ENCODE measurements around the gene PRKD1. TPM values are rescaled to one million over a fixed set of nuclear protein-coding genes. Genes with fewer than 3 reads are reported as not detected.
"Not testable (repeated sequence)": the region's sequence is repeated elsewhere in the genome, so short reads cannot be mapped to it uniquely, and the experiment has no call there.

The PRKD1 gene
- total RNA-seq, 8 experiments from 2014 or later: 0.25 to 15.2 (median 3.1) TPM

DNA sequence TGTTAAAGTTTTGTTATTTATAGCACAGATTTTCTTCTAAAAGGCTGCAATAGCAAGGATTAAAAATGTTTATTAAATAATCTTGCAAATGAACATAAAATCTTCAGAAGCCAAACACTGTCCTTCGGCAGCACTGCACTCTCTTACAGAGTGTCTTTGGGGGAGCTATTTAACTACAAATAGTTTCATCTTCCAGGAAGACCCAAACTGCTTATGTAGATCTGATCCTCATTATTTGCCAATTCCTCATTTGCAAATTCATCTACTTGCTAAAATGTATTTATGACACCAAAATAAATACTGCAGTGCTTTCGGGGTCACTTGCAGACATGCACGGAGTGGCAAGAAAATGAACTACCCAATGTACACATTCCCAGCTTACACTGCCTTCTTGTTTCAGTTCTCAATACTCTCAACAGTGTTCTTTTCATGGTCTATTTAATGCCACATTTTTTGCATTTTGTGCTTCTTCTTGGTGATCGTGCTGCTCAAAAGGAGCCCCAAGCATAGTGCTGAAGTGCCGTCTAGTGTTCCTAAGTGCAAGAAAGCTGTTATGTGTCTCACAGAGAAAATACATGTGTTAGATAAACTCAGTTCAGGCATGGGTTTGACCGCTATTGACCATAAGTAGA lies 128.1 kb downstream of the PRKD1 start:
- ATAC-seq (replicated peaks in 6 of 8): peak in 4 of 8 experiments; percentile 19 to 75 (median 56)
- in situ Hi-C loops (cut with MboI; ENCODE audit: low pct_unique_long_range_greater_than_20kb in 2 of 9, low sequenced_read_pairs in 9 of 9, unreplicated experiment in 9 of 9): loop anchor here in 1 of 9 experiments (25.0 kb wide), 1 partner anchor 237 kb away; no protein-coding TSS in a partner anchor
- 33 to 100% (median 79%) methylated on average over 1 to 6 of the region's 6 CpGs for WGBS, 10 experiments
- Histone ChIP-seq H3K4me1 (replicated peaks in 1 of 2) (peaks cover 0 to 11% of the 10 kb centered on the region in 2 donors), H3K4me3 (no peak overlapping the region), H3K27ac (no peak overlapping the region)

DNA sequence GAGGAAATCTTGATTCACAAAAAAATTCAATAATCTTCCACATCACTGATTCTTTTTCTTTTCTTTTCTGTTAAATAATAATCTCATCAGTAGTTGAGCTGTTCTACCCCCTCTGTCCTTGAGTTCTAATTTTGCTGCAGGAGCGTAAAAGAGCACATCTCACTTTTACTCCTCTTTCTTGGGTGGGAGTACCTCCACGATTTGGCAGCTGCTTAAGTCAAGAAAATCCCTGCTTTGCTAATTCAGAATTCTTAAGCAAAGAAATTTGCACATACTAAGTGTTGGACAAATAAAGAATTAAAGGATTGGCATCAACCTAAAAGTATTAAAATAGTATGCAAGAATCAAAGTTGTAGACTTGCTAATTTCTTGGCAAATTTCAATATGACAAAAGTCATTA lies 128.8 kb downstream of the PRKD1 start:
- 10 to 100% (median 77%) methylated on average over 1 to 2 of the region's 2 CpGs for WGBS, 10 experiments
- no peak overlapping the region for H3K4me3 ChIP-seq
- ATAC-seq (replicated peaks in 6 of 8): peak in 1 of 8 experiments; percentile 42
- in situ Hi-C loops (cut with MboI; ENCODE audit: low pct_unique_long_range_greater_than_20kb in 2 of 9, low sequenced_read_pairs in 9 of 9, unreplicated experiment in 9 of 9): loop anchor here in 1 of 9 experiments (25.0 kb wide), 1 partner anchor 237 kb away; no protein-coding TSS in a partner anchor
- no peak overlapping the region for H3K27ac ChIP-seq
- H3K4me1 ChIP-seq (replicated peaks in 1 of 2): peaks cover 0 to 9% of the 10 kb centered on the region in 2 donors

DNA sequence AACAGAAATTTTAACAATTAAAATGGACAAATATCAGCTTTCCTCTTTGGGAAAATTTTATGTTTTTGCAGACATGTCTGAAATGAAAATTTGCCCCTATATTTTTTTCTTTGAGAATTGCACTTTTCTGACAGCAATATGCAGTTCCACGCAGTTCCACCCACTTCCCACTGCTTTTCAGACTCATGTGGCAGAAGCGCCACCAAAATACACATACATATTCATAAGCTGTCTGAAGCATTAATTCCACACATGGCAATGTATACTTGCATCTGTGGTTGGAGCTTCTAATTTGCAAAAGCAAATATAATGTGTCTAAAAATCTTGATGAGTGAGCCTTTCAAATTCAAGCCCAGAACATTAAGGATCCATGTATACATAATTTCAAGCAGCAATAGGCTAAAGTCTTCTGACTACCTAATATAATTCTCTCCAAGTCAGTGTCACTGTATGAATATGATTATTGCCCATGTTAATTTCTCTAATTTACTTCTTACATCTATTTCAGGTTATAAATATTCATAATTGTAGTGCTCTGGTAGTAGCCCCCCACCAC lies 129.5 kb downstream of the PRKD1 start:
- in situ Hi-C loops (cut with MboI; ENCODE audit: low pct_unique_long_range_greater_than_20kb in 2 of 9, low sequenced_read_pairs in 9 of 9, unreplicated experiment in 9 of 9): loop anchor here in 1 of 9 experiments (25.0 kb wide), 1 partner anchor 236 kb away; no protein-coding TSS in a partner anchor

DNA sequence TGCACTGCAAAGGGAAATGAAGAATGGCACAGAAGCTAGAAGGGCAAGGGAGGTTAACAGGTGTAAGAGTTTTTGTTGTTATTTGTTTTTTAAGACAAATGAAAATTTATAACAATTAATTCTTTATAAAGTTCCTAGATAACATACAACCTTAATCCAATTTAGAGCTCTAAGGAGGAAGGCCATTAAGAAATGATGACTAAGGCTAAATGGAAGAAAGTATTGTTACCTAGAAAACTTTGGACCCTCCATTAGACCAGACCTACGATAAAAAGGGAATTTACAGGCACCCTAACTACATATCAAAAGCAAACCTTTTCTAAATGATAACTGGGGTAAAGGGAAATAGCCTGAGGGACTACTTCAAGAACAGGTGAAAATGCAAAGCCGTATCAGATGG lies 130.8 kb downstream of the PRKD1 start:
- in situ Hi-C loops (cut with MboI; ENCODE audit: low pct_unique_long_range_greater_than_20kb in 2 of 9, low sequenced_read_pairs in 9 of 9, unreplicated experiment in 9 of 9): loop anchor here in 1 of 9 experiments (25.0 kb wide), 1 partner anchor 235 kb away; no protein-coding TSS in a partner anchor
- no peak for ATAC-seq (replicated peaks in 6 of 8)
- H3K27ac ChIP-seq: no peak overlapping the region
- 75 to 100% (median 93%) methylated on average over 1 to 2 of the region's 2 CpGs; no CpG with 5 or more reads in 1 of the 10 experiments for WGBS, 10 experiments
- H3K4me1 ChIP-seq (replicated peaks in 1 of 2): peaks cover 0 to 11% of the 10 kb centered on the region in 2 donors
- no peak overlapping the region for H3K4me3 ChIP-seq

More for the DNA sequence above, 129.5 kb downstream of the PRKD1 start:
- Histone ChIP-seq H3K27ac (no peak overlapping the region), H3K4me3 (no peak overlapping the region), H3K4me1 (replicated peaks in 1 of 2) (peaks cover 0 to 11% of the 10 kb centered on the region in 2 donors)
- WGBS, 10 experiments: 6 to 100% (median 93%) methylated on average over 1 to 2 of the region's 2 CpGs; no CpG with 5 or more reads in 5 of the 10 experiments
- peak in 4 of 8 experiments; percentile 37 to 76 (median 46) for ATAC-seq (replicated peaks in 6 of 8)

DNA sequence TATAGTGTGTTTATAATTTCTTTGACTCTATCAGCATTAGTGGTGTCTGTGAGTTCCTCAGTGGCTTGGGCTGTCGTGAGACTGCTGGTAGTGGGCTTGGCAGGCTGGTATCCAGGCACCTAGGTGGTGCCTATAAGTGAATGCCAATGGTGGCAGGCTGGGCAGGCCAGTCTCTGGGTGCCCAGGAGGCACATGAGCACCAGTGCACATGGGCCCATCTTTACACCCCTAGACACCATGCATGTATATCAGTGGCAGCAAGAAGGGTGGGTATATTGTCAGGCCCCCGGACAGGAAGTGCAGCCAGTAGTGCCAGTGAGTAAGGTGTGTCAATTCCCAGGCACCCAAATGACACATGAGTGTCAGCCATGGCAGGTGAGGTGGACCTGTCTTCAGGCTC lies 138.2 kb downstream of the PRKD1 start:
- no peak overlapping the region for H3K4me3 ChIP-seq
- no peak overlapping the region for H3K27ac ChIP-seq
- in situ Hi-C loops (cut with MboI; ENCODE audit: low pct_unique_long_range_greater_than_20kb in 2 of 9, low sequenced_read_pairs in 9 of 9, unreplicated experiment in 9 of 9): loop anchor here in 1 of 9 experiments (25.0 kb wide), 1 partner anchor 227 kb away; no protein-coding TSS in a partner anchor
- no peak for ATAC-seq (replicated peaks in 6 of 8)
- WGBS, 10 experiments: 40 to 100% (median 100%) methylated on average over 1 of the region's 2 CpGs; no CpG with 5 or more reads in 6 of the 10 experiments
- peaks cover 0 to 3% of the 10 kb centered on the region in 2 donors for H3K4me1 ChIP-seq (replicated peaks in 1 of 2)

DNA sequence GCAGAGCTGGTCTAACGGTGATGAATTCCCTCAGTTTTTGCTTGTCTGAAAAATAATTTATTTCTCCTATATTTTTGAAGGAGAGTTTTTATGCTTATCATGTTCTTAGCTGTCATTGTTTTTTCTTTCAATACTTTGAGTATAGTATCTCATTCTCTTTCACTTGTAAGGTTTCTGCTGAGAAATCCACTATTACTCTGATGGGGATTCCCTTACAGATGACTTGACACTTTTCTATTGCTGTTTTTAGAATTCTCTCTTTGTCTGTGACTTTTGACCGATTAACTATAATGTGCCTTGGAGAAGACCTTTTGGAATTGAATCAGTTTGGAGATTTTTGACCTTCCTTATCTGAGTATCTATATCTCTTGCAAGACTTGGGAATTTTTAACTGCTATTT lies 139.6 kb downstream of the PRKD1 start:
- 20 to 88% (median 69%) methylated on average over 1 to 2 of the region's 2 CpGs; no CpG with 5 or more reads in 1 of the 10 experiments for WGBS, 10 experiments
- in situ Hi-C loops (cut with MboI; ENCODE audit: low pct_unique_long_range_greater_than_20kb in 2 of 9, low sequenced_read_pairs in 9 of 9, unreplicated experiment in 9 of 9): loop anchor here in 1 of 9 experiments (25.0 kb wide), 1 partner anchor 226 kb away; no protein-coding TSS in a partner anchor
- Histone ChIP-seq H3K4me1 (replicated peaks in 1 of 2) (no peaks in the 10 kb centered on the region), H3K27ac (no peak overlapping the region), H3K4me3 (no peak overlapping the region)
- no peak for ATAC-seq (replicated peaks in 6 of 8)

DNA sequence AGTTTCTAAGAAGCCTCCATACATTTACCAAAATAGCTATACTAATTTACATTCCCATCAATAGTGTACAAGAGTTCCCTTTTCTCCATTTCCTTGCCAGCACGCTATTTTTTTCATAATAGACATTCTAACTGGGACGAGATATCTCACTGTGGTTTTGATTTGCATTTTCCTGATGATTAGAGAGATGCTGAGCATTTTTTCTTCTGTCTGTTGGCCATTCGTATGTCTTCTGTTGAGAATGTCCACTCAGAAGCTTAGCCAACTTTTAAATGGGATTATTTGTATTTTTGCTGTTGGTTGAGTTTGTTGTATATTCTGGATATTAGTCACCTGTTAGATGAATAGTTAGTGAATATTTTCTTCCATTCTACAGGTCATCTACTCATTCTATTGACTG lies 144.1 kb downstream of the PRKD1 start:
- no peak for ATAC-seq (replicated peaks in 6 of 8)
- in situ Hi-C loops (cut with MboI; ENCODE audit: low pct_unique_long_range_greater_than_20kb in 2 of 9, low sequenced_read_pairs in 9 of 9, unreplicated experiment in 9 of 9): loop anchor here in 1 of 9 experiments (25.0 kb wide), 1 partner anchor 221 kb away; no protein-coding TSS in a partner anchor
- H3K4me1 ChIP-seq (replicated peaks in 1 of 2): no peaks in the 10 kb centered on the region

DNA sequence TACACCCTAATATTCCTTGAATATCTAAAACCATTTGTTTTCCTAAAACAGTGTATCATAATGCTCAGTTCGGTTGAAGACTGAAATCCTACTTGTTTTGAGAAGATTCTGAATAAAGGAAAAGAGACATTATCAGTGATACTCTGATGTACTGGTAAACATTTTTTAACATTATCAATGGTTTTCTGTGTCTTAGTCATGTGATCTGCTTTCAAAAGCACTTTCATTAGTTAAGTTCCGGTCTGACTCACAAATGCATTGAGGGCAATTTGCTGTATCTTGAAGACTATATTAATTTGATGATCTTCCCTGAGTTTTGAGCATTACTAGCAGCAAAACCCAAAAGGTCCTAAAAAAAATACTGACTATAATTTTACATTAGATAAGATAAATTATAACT lies 145.6 kb downstream of the PRKD1 start:
- ATAC-seq (replicated peaks in 6 of 8): no peak
- H3K4me1 ChIP-seq (replicated peaks in 1 of 2): no peaks in the 10 kb centered on the region
- in situ Hi-C loops (cut with MboI; ENCODE audit: low pct_unique_long_range_greater_than_20kb in 2 of 9, low sequenced_read_pairs in 9 of 9, unreplicated experiment in 9 of 9): loop anchor here in 1 of 9 experiments (25.0 kb wide), 1 partner anchor 220 kb away; no protein-coding TSS in a partner anchor
- WGBS, 10 experiments: 75 to 100% (median 86%) methylated on average over 1 to 2 of the region's 2 CpGs
- no peak overlapping the region for H3K27ac ChIP-seq
- no peak overlapping the region for H3K4me3 ChIP-seq

More for the DNA sequence above, 144.1 kb downstream of the PRKD1 start:
- Histone ChIP-seq H3K4me3 (no peak overlapping the region), H3K27ac (no peak overlapping the region)
- WGBS, 10 experiments: 26 to 100% (median 89%) methylated on average over 1 to 3 of the region's 3 CpGs

DNA sequence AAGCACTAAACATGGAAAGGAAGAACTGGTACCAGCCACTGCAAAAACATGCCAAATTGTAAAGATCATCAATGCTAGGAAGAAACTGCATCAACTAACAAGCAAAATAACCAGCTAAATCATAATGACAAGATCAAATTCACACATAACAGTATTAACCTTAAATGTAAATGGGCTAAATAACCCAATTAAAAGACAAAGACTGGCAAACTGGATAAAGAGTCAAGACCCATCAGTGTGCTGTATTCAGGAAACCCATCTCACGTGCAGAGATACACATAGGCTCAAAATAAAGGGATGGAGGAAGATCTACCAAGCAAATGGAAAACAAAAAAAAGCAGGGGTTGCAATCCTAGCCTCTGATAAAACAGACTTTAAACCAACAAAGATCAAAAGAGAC lies 150.5 kb downstream of the PRKD1 start:
- not testable (repeated sequence) for H3K4me3 ChIP-seq; H3K4me1 ChIP-seq (replicated peaks in 1 of 2); ATAC-seq (replicated peaks in 6 of 8); H3K27ac ChIP-seq
- WGBS, 10 experiments: no CpG with 5 or more reads among the region's 1 CpG
- in situ Hi-C loops (cut with MboI; ENCODE audit: low pct_unique_long_range_greater_than_20kb in 2 of 9, low sequenced_read_pairs in 9 of 9, unreplicated experiment in 9 of 9): loop anchor here in 1 of 9 experiments (25.0 kb wide), 1 partner anchor 215 kb away; no protein-coding TSS in a partner anchor

DNA sequence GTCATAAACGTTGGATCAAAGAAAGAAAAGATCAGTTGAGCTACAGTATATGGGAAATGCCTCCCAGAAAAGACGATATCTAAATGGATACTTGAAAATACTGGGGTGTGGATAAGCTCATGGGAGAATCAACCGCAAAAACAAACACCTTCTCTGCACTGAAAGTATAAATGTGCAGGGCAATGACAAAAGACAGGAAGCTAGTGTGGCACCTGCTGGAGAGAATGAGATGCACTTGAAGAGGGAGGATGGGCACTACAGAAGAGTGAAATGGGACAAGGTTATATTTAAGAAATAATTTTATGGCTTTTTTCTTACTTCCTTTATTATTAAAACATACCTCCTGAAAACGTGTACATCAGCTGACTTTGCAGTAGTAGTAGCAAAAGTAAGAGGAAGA lies 153.7 kb downstream of the PRKD1 start:
- in situ Hi-C loops (cut with MboI; ENCODE audit: low pct_unique_long_range_greater_than_20kb in 2 of 9, low sequenced_read_pairs in 9 of 9, unreplicated experiment in 9 of 9): no loop called here
- Histone ChIP-seq H3K4me3 (no peak overlapping the region), H3K27ac (no peak overlapping the region), H3K4me1 (replicated peaks in 1 of 2) (no peaks in the 10 kb centered on the region)
- WGBS, 10 experiments: 0 to 85% (median 59%) methylated on average over 1 to 4 of the region's 4 CpGs
- no peak for ATAC-seq (replicated peaks in 6 of 8)

DNA sequence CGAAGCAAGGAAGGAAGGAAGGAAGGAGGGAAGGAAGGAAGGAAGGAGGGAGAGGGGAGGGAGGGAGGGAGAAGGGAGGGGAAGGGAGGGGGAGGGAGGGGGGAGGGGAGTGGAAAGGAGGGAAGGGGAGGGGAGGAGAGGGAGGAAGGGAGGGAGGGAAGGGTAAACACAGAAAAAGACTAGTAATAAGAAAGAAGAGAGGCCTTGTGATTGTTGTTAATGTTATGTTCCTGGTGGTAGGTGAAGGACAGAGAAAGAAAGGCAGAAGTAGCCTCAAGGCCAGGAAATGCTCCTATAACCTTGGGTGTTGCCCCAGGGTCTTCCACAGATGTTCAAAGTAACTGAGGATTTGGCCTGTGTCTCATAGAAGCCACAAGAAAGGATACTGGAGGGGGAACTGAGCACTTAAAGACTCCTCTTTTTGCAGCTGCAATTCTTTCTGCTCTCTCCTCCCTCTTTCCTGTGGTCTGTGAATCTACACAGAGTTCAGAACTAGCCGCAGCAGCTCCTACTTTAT lies 164.2 kb downstream of the PRKD1 start:
- Histone ChIP-seq H3K4me1 (replicated peaks in 1 of 2) (no peaks in the 10 kb centered on the region), H3K27ac (no peak overlapping the region), H3K4me3 (no peak overlapping the region)
- no peak for ATAC-seq (replicated peaks in 6 of 8)
- in situ Hi-C loops (cut with MboI; ENCODE audit: low pct_unique_long_range_greater_than_20kb in 2 of 9, low sequenced_read_pairs in 9 of 9, unreplicated experiment in 9 of 9): no loop called here
- 60 to 100% (median 88%) methylated on average over 1 to 2 of the region's 2 CpGs; no CpG with 5 or more reads in 2 of the 10 experiments for WGBS, 10 experiments

DNA sequence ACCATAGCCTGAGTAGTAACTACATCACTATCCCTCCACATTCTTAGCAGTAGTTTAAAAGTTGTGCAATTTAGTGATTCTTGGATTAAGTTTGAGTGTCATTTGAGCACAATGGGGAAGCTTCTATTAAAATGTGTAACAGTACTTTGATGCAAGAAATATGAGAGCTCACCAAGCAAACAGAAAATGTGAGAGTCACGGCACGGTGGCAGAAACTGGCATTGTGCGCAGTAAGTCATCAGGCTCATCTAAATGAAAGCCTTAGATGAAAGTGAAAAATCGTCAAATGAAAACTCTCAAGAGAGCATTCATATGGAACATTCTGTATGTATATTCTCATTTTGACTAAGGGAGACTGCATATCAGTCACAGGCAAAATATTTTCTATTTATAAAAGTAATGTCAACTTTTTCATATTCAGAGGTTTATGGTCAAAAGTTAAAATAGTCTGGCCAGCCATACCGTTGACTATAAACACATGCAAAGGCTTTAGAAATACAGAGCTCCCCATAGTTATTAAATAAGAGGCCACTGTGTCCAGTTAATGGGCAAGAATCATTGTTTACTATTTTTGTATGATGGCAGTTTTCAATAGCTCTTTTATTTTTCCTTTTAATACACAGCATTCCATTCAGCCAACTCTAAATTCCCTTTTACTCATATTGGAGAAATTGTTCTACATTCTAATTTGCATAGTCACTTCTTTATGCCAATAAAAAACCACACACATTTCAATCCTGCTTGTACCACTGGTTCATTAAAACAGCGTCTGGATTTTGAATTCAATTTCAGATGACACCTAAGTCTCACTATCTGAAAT lies 167.9 kb downstream of the PRKD1 start:
- no peak for ATAC-seq (replicated peaks in 6 of 8)
- H3K27ac ChIP-seq: no peak overlapping the region
- in situ Hi-C loops (cut with MboI; ENCODE audit: low pct_unique_long_range_greater_than_20kb in 2 of 9, low sequenced_read_pairs in 9 of 9, unreplicated experiment in 9 of 9): no loop called here
- 68 to 100% (median 87%) methylated on average over 3 to 6 of the region's 6 CpGs for WGBS, 10 experiments
- no peaks in the 10 kb centered on the region for H3K4me1 ChIP-seq (replicated peaks in 1 of 2)
- no peak overlapping the region for H3K4me3 ChIP-seq

Data from motor neuron (in vitro differentiated cells).